ENCODE data around the gene ACTL6A.

Gene ACTL6A

GRCh38 chr3:179591313-179591712 is 28.6 kb downstream of the ACTL6A start:
- no peak for DNase-seq (ENCODE audit: low read depth)

GRCh38 chr3:179599531-179599930 is 36.8 kb downstream of the ACTL6A start:
- no peak for DNase-seq (ENCODE audit: low read depth)

GRCh38 chr3:179603321-179603720 is 40.6 kb downstream of the ACTL6A start:
- no peak for DNase-seq (ENCODE audit: low read depth)

GRCh38 chr3:179603831-179604230 is 41.1 kb downstream of the ACTL6A start:
- no peak for DNase-seq (ENCODE audit: low read depth)

- DNase-seq (ENCODE audit: low read depth): peak; percentile 86
These were observed 41.8 kb downstream of the ACTL6A start, which contains the start of the genes MRPL47 and NDUFB5 for GRCh38 chr3:179604321-179605078. Gene MRPL47 (minus strand): TSS chr3:179604638. CDS start chr3:179604624, 14 bp downstream. Gene NDUFB5 (plus strand): TSS chr3:179604794. CDS start chr3:179604816, 22 bp downstream.

- DNase-seq (ENCODE audit: low read depth): no peak
These were observed 43.9 kb downstream of the ACTL6A start for GRCh38 chr3:179606534-179607085.

- DNase-seq (ENCODE audit: low read depth): no peak
These were observed 46.4 kb downstream of the ACTL6A start for GRCh38 chr3:179608931-179609720.

- no peak for DNase-seq (ENCODE audit: low read depth)
These were observed 47.3 kb downstream of the ACTL6A start for GRCh38 chr3:179610066-179610465.

GRCh38 chr3:179613807-179614206 is 51.1 kb downstream of the ACTL6A start:
- peak; percentile 45 for DNase-seq (ENCODE audit: low read depth)

GRCh38 chr3:179615458-179616173 is 52.9 kb downstream of the ACTL6A start:
- no peak for DNase-seq (ENCODE audit: low read depth)

GRCh38 chr3:179622023-179622422 is 59.3 kb downstream of the ACTL6A start:
- no peak for DNase-seq (ENCODE audit: low read depth)

GRCh38 chr3:179624451-179624850 is 61.7 kb downstream of the ACTL6A start:
- no peak for DNase-seq (ENCODE audit: low read depth)

- no peak for DNase-seq (ENCODE audit: low read depth)
These were observed 68.2 kb downstream of the ACTL6A start for GRCh38 chr3:179630753-179631451.

Data from HS-27A (cell line).